KMS-11 (cell line): ENCODE measurements around the gene GSX2.
"Not testable (repeated sequence)": the region's sequence is repeated elsewhere in the genome, so short reads cannot be mapped to it uniquely, and the experiment has no call there.

Source experiments
- H2AFZ ChIP-seq: fragments of 200-600 bp; sonication (generic); 2 replicates; pipeline ENCODE4 v1.6.1; 2016; ENCODE audit warnings: antibody characterized with exemption, mixed run types, low read depth
- H3K27ac ChIP-seq: fragments of 200-600 bp; sonication (generic); 2 replicates; pipeline ENCODE4 v1.6.1; 2016; ENCODE audit warnings: mild to moderate bottlenecking, mixed run types
- H3K27me3 ChIP-seq: fragments of 200-600 bp; sonication (generic); 2 replicates; pipeline ENCODE4 v1.6.1; 2017; ENCODE audit warnings: mild to moderate bottlenecking, low read depth, mixed run types, moderate library complexity; ENCODE audit not compliant: insufficient read depth
- H3K36me3 ChIP-seq: fragments of 200-600 bp; sonication (generic); 2 replicates; pipeline ENCODE4 v1.6.1; 2017; ENCODE audit warnings: mild to moderate bottlenecking, mixed run types; ENCODE audit not compliant: insufficient read depth
- H3K4me1 ChIP-seq: fragments of 200-600 bp; sonication (generic); 2 replicates; pipeline ENCODE4 v1.6.1; 2016; ENCODE audit warnings: mild to moderate bottlenecking, low read depth, mixed run types; ENCODE audit not compliant: poor library complexity, severe bottlenecking
- H3K4me2 ChIP-seq: fragments of 200-600 bp; sonication (generic); 2 replicates; pipeline ENCODE4 v1.7.0; 2016; ENCODE audit warnings: mild to moderate bottlenecking, mixed run types
- H3K4me3 ChIP-seq: fragments of 200-600 bp; sonication (generic); IDR thresholded peaks from 2 replicates; pipeline ENCODE4 v1.6.1; 2017; ENCODE audit warnings: low read depth, low read length, mixed read lengths; ENCODE audit not compliant: insufficient read depth
- H3K79me2 ChIP-seq: fragments of 200-600 bp; sonication (generic); 2 replicates; pipeline ENCODE4 v1.6.1; 2016; ENCODE audit warnings: low read depth, mixed run types; ENCODE audit not compliant: insufficient read depth
- H3K9ac ChIP-seq: fragments of 200-600 bp; sonication (generic); 2 replicates; pipeline ENCODE4 v1.6.1; 2016; ENCODE audit warnings: mild to moderate bottlenecking, mixed run types
- H4K20me1 ChIP-seq: fragments of 200-600 bp; sonication (generic); 2 replicates; pipeline ENCODE4 v1.6.1; 2016; ENCODE audit warnings: mild to moderate bottlenecking, mixed run types; ENCODE audit not compliant: insufficient read depth
- TF ChIP-seq, protein P1 (sequence below): fragments of 200-600 bp; sonication (generic); conservative IDR thresholded peaks from 2 replicates; pipeline ENCODE4 v1.6.1; 2017; ENCODE audit warnings: low read depth, mild to moderate bottlenecking, antibody characterized with exemption, low read length, moderate library complexity, mixed read lengths

The GSX2 gene

DNA sequence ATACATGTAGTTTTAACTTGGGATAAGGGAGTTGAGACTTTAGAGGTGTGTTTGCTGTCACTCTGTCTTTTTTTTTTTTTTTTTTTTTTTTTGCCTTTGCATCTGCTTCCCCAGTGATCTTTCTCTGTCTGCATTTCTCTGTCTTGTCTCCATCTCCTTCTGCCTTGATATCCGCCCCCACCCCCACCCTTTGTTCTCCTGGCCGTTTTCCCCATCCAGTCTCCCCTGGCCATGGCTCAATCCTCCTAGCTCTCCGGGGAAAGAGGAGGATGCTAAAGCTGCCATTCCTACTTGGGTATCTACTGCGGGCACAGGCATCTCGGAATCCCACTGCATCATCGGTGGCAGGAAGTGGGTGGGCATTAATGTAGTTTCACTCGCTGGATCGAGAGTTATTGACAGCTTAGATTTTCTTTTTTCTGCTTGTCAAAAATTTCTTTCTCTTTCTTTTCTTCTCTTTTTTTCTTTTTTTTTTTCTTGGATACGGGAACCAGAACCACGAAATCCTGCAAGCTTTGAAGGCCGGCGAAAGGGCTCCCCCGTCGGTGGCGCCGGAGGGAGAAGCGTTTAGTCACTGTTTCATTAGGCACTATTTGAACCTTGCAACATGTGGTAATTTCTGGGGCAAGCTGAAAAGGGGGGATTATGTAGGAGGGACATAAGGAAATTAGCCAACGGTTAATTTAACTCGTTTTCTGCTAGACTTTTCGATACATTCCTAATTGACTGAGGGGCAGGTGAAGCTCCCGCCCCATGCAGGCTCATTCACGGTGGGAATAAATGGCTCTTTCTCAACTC lies 8.2 kb downstream of the GSX2 start:
- H3K36me3 ChIP-seq: no peaks in the 10 kb centered on the region
- H3K9ac ChIP-seq: no peak overlapping the region
- H3K4me3 ChIP-seq: no peak overlapping the region
- H3K79me2 ChIP-seq: no peaks in the 10 kb centered on the region
- H3K4me1 ChIP-seq: no peaks in the 10 kb centered on the region
- no peak overlapping the region for H3K27ac ChIP-seq
- no peak overlapping the region for H3K4me2 ChIP-seq
- no peaks in the 10 kb centered on the region for H3K27me3 ChIP-seq
- TF ChIP-seq, protein P1, sequence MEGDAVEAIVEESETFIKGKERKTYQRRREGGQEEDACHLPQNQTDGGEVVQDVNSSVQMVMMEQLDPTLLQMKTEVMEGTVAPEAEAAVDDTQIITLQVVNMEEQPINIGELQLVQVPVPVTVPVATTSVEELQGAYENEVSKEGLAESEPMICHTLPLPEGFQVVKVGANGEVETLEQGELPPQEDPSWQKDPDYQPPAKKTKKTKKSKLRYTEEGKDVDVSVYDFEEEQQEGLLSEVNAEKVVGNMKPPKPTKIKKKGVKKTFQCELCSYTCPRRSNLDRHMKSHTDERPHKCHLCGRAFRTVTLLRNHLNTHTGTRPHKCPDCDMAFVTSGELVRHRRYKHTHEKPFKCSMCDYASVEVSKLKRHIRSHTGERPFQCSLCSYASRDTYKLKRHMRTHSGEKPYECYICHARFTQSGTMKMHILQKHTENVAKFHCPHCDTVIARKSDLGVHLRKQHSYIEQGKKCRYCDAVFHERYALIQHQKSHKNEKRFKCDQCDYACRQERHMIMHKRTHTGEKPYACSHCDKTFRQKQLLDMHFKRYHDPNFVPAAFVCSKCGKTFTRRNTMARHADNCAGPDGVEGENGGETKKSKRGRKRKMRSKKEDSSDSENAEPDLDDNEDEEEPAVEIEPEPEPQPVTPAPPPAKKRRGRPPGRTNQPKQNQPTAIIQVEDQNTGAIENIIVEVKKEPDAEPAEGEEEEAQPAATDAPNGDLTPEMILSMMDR: no peak
- H2AFZ ChIP-seq: no peak overlapping the region
- no peaks in the 10 kb centered on the region for H4K20me1 ChIP-seq

DNA sequence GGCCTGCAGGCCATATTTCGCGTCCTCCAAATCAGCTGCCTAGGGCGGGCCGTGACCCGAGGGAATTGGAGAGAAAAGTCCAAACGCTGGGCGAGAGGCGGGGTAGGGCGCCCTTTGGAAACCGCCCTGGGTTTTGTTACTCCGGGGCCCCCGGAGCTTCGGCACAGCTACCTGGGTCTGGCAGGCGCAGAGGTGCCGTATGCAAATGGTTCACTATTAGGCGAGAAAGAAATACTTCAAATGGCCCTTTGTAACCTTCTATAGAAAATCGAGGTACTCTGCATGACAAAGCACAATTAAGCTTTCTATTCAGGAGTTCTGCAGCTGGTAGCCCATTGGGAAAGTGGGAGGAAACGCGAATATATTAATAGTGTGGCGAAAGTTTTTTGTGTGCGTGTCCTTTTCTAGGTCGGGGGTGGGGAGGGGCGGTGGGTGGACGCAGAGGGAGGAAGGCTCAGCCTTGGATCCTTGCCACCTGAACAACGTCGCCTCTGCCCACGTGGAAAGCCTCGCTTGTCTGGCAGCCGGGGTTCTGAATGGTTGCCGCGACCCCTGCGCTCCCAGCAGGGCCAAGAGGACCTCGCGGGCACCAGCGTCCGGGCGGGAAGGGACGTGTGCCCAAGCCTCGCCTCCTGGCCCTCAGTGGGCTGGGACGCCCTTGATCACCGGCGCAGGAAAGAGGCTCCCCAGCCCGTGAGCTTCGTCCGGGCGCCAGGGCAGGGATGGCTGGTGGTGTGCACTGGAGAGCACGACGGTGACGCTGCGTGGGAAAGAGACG lies 9.5 kb downstream of the GSX2 start:
- H3K9ac ChIP-seq: no peak overlapping the region
- no peak overlapping the region for H2AFZ ChIP-seq
- no peak overlapping the region for H3K4me2 ChIP-seq
- no peaks in the 10 kb centered on the region for H3K27me3 ChIP-seq
- TF ChIP-seq, protein P1: no peak
- no peaks in the 10 kb centered on the region for H3K36me3 ChIP-seq
- H3K4me1 ChIP-seq: no peaks in the 10 kb centered on the region
- H3K27ac ChIP-seq: no peak overlapping the region
- no peaks in the 10 kb centered on the region for H4K20me1 ChIP-seq
- no peaks in the 10 kb centered on the region for H3K79me2 ChIP-seq
- no peak overlapping the region for H3K4me3 ChIP-seq

DNA sequence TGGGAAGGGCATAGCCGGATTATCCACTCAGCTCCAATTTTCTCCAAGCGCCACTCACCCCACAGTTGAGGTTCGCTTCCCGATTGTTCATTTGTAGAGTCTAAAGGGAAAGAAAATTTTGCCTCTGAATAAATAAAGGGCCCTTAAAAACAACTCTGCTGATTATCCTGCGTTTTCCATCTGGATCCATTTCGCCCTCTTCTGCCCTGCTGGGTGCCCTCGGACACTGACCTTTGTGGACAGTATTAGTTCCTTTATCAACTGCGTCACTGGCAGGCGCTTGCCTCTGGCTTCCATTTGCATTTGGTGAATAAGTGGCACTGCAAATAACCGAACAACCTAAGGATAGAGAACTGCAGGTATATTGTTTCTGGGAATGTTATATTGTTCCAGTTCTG lies 10.1 kb downstream of the GSX2 start:
- Histone ChIP-seq H3K9ac (no peak overlapping the region), H3K4me1 (no peaks in the 10 kb centered on the region), H3K27me3 (no peaks in the 10 kb centered on the region), H3K4me3 (no peak overlapping the region), H3K4me2 (no peak overlapping the region), H2AFZ (no peak overlapping the region), H3K27ac (no peak overlapping the region), H3K79me2 (no peaks in the 10 kb centered on the region), H4K20me1 (no peaks in the 10 kb centered on the region), H3K36me3 (no peaks in the 10 kb centered on the region)
- TF ChIP-seq, protein P1: no peak

DNA sequence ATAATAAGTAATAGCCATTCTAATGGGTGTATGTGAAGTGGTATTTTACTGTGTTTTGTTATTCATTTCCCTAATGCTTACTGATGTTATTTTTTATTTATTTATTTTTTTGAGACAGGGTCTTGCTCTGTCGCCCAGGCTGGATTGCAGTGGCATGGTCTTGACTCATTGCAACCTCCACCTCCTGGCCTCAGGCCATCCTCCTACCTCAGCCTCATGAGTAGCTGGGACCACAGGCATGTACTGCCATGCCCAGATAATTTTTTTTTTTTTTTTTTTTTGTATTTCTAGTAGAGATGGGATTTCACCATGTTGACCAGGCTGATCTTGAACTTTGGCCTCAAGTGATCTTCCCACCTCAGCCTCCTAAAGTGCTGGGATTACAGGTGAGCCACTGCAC lies 13.2 kb downstream of the GSX2 start:
- H3K36me3 ChIP-seq, H3K27ac ChIP-seq, H3K4me1 ChIP-seq, H3K79me2 ChIP-seq, H2AFZ ChIP-seq, H3K4me2 ChIP-seq, H3K4me3 ChIP-seq, H3K27me3 ChIP-seq, H4K20me1 ChIP-seq, H3K9ac ChIP-seq: not testable (repeated sequence)

DNA sequence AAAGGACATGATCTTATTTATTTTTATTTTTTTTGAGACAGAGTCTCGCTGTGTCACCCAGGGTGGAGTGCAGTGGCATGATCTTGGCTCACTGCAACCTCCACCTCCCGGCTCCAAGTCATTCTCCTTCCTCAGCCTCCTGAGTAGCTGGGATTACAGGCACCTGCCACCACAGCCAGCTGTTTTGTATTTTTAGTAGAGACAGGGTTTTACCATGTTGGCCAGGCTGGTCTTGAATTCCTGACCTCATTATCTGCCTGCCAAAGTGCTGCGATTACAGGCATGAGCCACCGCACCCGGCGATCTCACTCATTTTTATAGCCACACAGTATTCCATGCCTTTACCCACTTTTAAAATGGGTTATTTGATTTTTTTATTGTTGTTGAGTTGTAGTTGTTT lies 16.3 kb downstream of the GSX2 start:
- not testable (repeated sequence) for H3K4me1 ChIP-seq, H3K9ac ChIP-seq

More for the DNA sequence above, 16.3 kb downstream of the GSX2 start:
- not testable (repeated sequence) for H3K4me3 ChIP-seq, H3K27ac ChIP-seq, H3K79me2 ChIP-seq, H3K27me3 ChIP-seq, H4K20me1 ChIP-seq, H2AFZ ChIP-seq, H3K36me3 ChIP-seq, H3K4me2 ChIP-seq
